ENCODE measurements around the gene S100A8.
"Not testable (repeated sequence)": the region's sequence is repeated elsewhere in the genome, so short reads cannot be mapped to it uniquely, and the experiment has no call there.

Gene S100A8

DNA sequence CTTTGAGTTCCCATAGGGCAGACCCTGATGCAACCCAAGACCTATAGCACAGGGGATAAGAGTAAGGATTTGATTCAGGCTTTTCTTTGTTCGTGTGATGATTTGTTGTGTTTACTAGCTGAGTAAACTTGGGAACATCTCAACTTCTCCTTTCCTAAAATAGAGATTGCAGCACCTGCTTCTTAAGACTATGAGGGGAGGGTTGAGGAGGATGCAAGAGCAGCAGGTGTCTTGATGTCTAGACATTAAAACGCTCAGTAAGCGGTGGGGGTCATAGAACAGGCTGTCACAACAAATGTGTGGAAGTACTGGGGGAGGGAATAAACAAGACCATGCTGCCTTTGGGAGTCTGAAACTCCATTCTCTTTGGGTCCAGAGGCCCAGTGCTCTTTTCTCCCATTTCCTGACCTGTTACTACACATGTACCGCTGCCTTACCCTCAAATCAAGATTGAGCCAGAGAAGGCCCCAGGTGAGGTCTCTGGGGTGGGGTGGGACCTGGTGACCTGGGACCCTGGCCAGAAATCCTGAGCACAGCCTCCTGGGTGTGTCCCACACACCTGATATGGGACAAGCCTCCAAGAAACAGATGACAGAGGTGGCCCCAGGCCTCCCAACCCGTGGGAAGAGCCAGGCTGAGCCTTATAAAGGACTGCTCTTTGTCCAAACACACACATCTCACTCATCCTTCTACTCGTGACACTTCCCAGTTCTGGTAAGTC is 25.1 kb upstream of the S100A8 start, which contains the start of gene S100A7A:
Gene S100A7A, plus strand, starts transcription at position 671 of the 721 bp plus-strand sequence. CDS start 1,563 bp downstream, outside the sequence.
- no peak for DNase-seq

- DNase-seq: not testable (repeated sequence)
Measured at GRCh38 chr1:153413961-153414360, 23.1 kb upstream of the S100A8 start.

- not testable (repeated sequence) for DNase-seq
Measured at GRCh38 chr1:153407274-153407673, 16.4 kb upstream of the S100A8 start.

DNA sequence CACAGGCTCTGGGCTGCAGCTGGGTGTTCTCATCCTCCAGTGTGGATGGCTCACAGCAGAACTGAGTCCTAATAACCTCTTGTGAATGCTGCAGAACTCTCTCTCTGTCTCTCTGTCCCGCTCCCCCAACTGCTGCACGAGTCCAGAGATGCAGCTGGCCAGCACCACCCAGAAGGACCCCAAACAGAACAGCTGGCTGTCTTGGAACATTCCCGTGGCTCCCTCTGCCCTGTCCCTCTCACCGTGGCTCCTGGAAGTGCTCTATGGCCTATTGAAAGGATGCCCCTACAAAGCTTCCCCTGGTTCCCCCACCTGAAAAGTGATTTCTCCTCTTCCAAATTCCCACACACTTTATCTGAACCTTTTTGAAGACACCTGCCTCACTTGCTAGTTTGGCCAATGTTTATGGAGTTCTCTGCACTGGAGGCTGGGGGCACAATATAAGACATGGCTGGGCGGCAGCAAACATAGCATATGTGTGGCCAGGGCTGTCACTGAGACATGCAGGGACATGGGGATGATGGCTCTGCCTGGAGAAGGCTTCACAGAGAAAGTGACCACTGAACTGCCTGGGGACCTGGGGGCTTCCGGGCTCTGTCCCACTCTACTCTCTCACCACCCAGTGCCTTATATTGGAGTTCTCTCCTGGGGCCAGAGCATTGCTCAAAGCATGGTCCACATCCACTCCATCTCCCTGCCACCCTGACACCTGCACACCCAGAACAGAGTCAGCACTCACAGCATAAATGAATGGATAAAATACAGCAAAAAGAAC is 15.1 kb upstream of the S100A8 start:
- DNase-seq: not testable (repeated sequence)

DNA sequence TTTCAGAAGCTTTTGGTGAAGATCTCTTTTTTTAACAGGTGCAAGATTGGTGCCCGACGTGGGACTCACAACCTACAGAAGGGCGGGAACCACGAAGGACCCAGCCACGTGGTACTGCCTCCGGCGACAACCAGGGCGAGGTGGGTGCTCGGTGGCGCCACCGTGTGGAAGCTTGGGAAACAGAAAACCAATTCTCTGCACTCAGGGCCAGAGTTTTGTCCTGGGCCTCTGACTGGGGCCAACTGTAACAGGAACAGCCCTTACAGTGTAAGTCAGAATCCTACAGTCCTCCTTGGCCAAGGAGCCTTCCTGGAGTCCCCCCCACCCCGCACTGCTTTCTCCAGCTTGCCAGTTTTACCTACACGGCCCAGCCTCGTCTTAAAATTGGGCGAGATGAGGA is 13.9 kb upstream of the S100A8 start:
- DNase-seq: no peak

GRCh38 chr1:153404086-153404635 is 13.3 kb upstream of the S100A8 start:
- no peak for DNase-seq

DNA sequence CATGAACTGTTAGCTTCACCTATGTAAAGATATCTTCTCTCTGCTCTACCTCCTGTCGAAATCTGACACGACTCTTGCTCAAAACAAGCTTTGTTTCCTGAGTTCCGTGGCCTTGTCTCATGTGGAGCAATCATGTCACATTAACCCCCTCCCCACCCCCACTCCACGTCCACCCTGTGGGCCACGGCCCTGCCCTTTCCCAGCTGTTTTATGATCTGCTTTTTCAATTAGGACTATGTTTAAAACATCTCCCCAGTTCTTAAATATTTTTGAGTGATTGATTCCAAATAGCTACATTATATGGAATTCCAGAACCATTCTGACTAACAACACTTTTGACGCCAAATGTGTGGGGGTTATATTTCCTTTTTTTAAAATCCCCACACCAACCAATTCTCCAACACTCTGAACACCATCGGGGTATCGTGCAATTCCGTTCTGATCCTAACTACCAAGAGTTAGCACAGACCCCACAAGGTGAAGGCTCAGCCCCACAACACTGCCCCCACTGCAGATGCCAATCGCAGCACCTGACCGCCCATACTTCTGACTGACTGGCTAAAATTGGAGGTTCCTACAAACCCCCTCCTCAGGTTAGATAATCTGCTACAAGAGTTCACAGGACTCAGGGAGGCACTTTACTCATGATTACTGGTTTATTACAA is 12.7 kb upstream of the S100A8 start:
- DNase-seq: no peak

- DNase-seq: no peak
Measured at GRCh38 chr1:153402226-153402625, 11.4 kb upstream of the S100A8 start.

- DNase-seq: no peak
Measured at GRCh38 chr1:153401461-153401860, 10.6 kb upstream of the S100A8 start.

- no peak for DNase-seq
Measured at GRCh38 chr1:153400244-153400643, 9.4 kb upstream of the S100A8 start.

GRCh38 chr1:153399401-153400055 is 8.7 kb upstream of the S100A8 start:
- DNase-seq: no peak

GRCh38 chr1:153397924-153398651 is 7.2 kb upstream of the S100A8 start:
- no peak for DNase-seq

DNA sequence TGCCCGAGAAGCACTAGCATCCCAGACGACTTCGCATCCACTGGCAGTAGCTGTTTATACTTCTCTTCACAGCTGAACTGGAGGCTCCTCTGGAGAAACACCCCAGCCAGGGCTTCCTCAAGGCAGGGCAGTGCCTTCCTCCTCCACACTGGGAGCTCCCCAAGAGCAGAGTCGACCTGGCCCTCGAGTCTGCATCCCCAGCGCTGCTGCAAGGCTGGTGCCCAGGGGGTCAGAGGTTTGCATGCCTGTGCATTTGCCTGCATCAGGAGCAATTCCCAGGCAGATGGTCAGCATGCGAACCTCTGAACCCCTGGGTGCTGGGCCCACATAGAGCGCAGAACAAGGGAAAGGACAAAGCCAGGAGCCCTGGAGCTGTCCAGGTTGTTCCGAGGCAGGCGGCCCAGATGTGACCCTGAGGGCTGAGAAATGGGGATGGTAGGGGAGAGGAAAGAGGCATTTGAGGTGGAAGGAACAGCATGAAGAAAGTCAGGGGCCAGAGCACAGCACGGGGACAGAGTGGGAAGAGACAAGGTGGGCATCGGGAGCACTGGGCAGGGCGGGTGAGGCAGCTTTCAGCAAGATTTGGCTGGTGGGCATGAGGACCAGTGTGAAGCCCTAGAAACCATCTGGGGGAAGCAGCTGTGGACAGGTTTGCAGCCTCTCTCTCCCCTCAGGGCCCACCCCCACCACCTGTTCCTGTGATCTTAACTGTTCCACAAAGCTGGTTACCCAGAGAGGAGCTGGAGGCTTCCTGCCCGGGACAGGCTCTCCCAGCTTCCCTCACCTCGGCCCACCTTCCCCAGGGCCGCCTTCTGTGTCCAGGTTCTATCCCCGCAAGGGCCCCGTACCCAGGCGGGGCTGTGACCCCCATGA is 6.4 kb upstream of the S100A8 start:
- no peak for DNase-seq

DNA sequence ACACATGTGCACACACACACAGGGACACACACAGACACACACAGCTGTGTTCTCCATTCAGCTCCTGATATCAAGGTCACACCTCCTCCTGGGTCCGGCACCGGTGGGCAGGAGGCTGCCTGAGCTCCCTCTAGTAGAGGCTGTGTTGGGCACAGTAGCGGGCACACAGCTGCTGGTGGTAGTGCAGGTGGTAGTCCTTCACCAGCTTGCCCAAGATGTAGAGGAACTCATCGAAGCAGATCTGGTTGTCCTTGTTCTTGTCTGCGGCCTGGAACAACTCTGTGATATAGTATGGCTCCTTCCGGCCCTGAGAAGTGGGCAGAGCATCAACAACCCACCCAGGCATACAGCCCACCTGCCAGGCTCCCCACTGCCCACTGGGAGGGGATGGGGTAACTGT is 5.6 kb upstream of the S100A8 start:
- DNase-seq: no peak

- DNase-seq: no peak
Measured at GRCh38 chr1:153395776-153396175, 4.9 kb upstream of the S100A8 start.

- no peak for DNase-seq
Measured at GRCh38 chr1:153395136-153395685, 4.3 kb upstream of the S100A8 start.

GRCh38 chr1:153394391-153394790 is 3.5 kb upstream of the S100A8 start:
- no peak for DNase-seq

DNA sequence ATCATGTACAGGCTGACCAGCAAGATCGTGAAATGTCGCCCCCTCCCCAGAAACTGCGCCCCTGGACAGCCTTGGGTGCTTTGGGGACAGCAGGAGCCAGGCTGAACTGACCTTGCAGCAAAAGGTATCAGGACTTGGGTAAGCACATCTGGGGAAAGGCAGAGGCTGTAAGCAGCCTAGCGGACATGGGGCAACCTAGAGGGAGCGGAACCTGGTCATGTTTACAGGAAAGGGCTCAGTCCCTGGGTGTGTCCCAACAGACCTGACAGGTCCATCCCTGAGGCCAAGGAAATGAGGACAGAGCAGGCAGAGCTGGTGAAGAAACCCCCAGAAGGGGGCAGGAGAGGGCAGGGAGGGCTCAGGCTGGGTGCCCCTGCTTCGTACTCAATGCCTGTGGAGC is 3.1 kb upstream of the S100A8 start:
- no peak for DNase-seq

DNA sequence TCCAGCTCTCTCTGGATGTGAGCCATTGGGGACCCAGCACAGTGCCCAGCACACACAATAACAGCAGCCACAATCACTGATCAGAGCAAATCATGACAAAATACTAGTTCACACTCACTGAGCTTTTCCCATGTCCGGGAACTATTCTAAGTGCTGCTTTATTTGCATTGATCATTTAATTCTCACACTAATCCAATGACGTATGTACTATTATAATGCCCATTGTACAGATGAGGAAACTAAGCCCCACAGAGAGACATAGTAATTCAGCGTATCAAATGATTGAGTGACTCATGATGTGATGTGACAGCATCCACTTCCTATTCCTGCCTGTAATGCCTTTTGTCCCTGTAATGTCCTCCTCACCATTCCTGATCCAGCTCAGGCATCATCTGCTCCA is 1.9 kb upstream of the S100A8 start:
- no peak for DNase-seq

DNA sequence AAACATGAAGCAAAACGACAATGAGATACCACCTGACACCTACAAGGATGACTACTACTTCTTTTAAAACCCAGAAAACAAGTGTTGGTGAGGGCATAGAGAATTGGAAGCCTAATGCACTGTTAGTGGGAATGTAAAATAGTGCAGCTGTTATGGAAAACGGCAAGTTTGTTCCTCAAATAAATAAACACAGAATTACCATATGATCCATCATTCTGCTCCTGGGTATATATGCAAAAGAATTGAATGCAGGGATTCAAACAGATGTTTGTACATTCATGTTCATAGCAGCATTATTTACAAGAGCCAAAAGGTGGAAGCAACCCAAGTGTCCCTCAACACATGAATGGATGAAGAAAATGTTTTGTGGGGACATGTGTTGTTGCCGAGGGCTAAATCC is 1.4 kb upstream of the S100A8 start:
- no peak for DNase-seq

Measured in DMS79 treated with DMSO at 0.1 percent for 48 hours (cell line).